CD4-positive, CD25-positive, alpha-beta regulatory T cell (primary cell): ENCODE measurements around the gene SCYGR3. TPM values are rescaled to one million over a fixed set of nuclear protein-coding genes. Genes with fewer than 3 reads are reported as not detected.
A peak's percentile ranks its signal among the peaks of the same experiment; 100 is the strongest.

ENCODE experiments used
- ATAC-seq, 2 donors: fragments of 150-1000 bp; cut with Tn5 transposase; one replicate each; pipeline ENCODE4 v1.10.0; 2021; ENCODE audit warnings: low read depth in 2 of 2, moderate number of reproducible peaks in 2 of 2, moderate library complexity in 1 of 2
- DNase-seq, 3 donors: peaks; one replicate each; pipeline versions ENCODE4 v3.0.0 to v3.0.0-alpha.2; 2012 to 2022; ENCODE audit warnings: mixed read lengths in 1 of 3
- H3K27ac ChIP-seq: one replicate; pipeline ENCODE4 v1.7.0; 2013; ENCODE audit warnings: mild to moderate bottlenecking, low read length; ENCODE audit not compliant: insufficient read depth, poor library complexity, severe bottlenecking
- H3K27me3 ChIP-seq: one replicate; pipeline ENCODE4 v1.7.0; 2013; ENCODE audit warnings: low read length; ENCODE audit not compliant: control insufficient read depth, insufficient read depth
- H3K36me3 ChIP-seq: one replicate; pipeline ENCODE4 v1.7.0; 2013; ENCODE audit warnings: mild to moderate bottlenecking, low read length, moderate library complexity; ENCODE audit not compliant: control insufficient read depth, insufficient read depth
- H3K4me1 ChIP-seq: 2 replicates; pipeline ENCODE4 v1.7.0; 2013; ENCODE audit warnings: mild to moderate bottlenecking, low read length; ENCODE audit not compliant: insufficient read depth, control insufficient read depth, poor library complexity, severe bottlenecking
- H3K4me3 ChIP-seq: one replicate; pipeline ENCODE4 v1.7.0; 2013; ENCODE audit warnings: low read depth, mild to moderate bottlenecking, low read length, moderate library complexity
- H3K9me3 ChIP-seq, 2 experiments: 1 replicate in 1 of 2; 2 replicates in 1 of 2; pipeline ENCODE4 v1.7.0; 2013; ENCODE audit warnings: low read length in 2 of 2, mild to moderate bottlenecking in 1 of 2, moderate library complexity in 1 of 2; ENCODE audit not compliant: control insufficient read depth in 2 of 2
- H3K27ac Mint-ChIP-seq, 3 donors: one replicate each; pipeline ENCODE4 v1.8.0; 2020 to 2022; ENCODE audit warnings: mild to moderate bottlenecking in 3 of 3, mixed read lengths in 3 of 3, moderate library complexity in 2 of 3
- H3K27me3 Mint-ChIP-seq: one replicate; pipeline ENCODE4 v1.8.0; 2022; ENCODE audit warnings: mild to moderate bottlenecking, mixed read lengths
- H3K36me3 Mint-ChIP-seq: one replicate; pipeline ENCODE4 v1.8.0; 2020; ENCODE audit warnings: mixed read lengths
- H3K4me1 Mint-ChIP-seq, 4 donors: one replicate each; pipeline ENCODE4 v1.8.0; 2020 to 2022; ENCODE audit warnings: mixed read lengths in 4 of 4, mild to moderate bottlenecking in 1 of 4
- H3K4me3 Mint-ChIP-seq, 4 donors: one replicate each; pipeline ENCODE4 v1.8.0; 2020 to 2022; ENCODE audit warnings: mild to moderate bottlenecking in 4 of 4, mixed read lengths in 4 of 4, moderate library complexity in 3 of 4
- H3K9me3 Mint-ChIP-seq, 7 donors: one replicate each; pipeline ENCODE4 v1.8.0; 2020 to 2022; ENCODE audit warnings: mixed read lengths in 7 of 7, mild to moderate bottlenecking in 3 of 7, moderate library complexity in 2 of 7
- polyA plus RNA-seq, 4 donors: library from polyadenylated mRNA; unstranded; fragments of 300-500 nt; fragmentation: Illumina TruSeq; gene quantifications; one replicate each; pipeline ENCODE4 v1.2.3, GENCODE V29; 2021
- total RNA-seq: library from RNA; stranded (reverse); gene quantifications from one replicate; pipeline ENCODE4 v1.2.3, GENCODE V29; 2022

The SCYGR3 gene
- total and polyA plus RNA-seq, 5 donors from 2014 or later, result not detected

GRCh38 chr2:227576812-227577211, 37.8 kb downstream of the SCYGR3 start:
- no peak for ATAC-seq
- Mint-ChIP-seq H3K27me3 (peaks cover 24% of the 10 kb centered on the region), H3K9me3 (peaks cover 0 to 2% (median 1%) of the 10 kb centered on the region in 7 donors), H3K27ac (no peak overlapping the region), H3K4me3 (peak overlapping the region in 1 of 4 donors; percentile 59), H3K36me3 (no peaks in the 10 kb centered on the region), H3K4me1 (peaks cover 0 to 2% (median under 1%) of the 10 kb centered on the region in 4 donors)
- DNase-seq, result no peak
- no peaks in the 10 kb centered on the region for H3K4me1 ChIP-seq
- peaks cover 11% of the 10 kb centered on the region for H3K27me3 ChIP-seq
- no peaks in the 10 kb centered on the region for H3K36me3 ChIP-seq
- no peak overlapping the region for H3K27ac ChIP-seq
- peaks cover under 1 to 1% of the 10 kb centered on the region in 2 experiments for H3K9me3 ChIP-seq
- no peak overlapping the region for H3K4me3 ChIP-seq

GRCh38 chr2:227576110-227576509, 38.5 kb downstream of the SCYGR3 start:
- Histone ChIP-seq H3K4me1 (no peaks in the 10 kb centered on the region), H3K9me3 (no peaks in the 10 kb centered on the region), H3K27ac (no peak overlapping the region), H3K4me3 (no peak overlapping the region), H3K27me3 (peaks cover 11% of the 10 kb centered on the region), H3K36me3 (no peaks in the 10 kb centered on the region)
- peaks cover 0 to 2% (median 0%) of the 10 kb centered on the region in 7 donors for H3K9me3 Mint-ChIP-seq
- DNase-seq (no peak), ATAC-seq (no peak)
- no peak overlapping the region for H3K4me3 Mint-ChIP-seq
- H3K27ac Mint-ChIP-seq, result no peak overlapping the region
- H3K27me3 Mint-ChIP-seq, result peaks cover 19% of the 10 kb centered on the region
- peaks cover 0 to 2% (median under 1%) of the 10 kb centered on the region in 4 donors for H3K4me1 Mint-ChIP-seq
- no peaks in the 10 kb centered on the region for H3K36me3 Mint-ChIP-seq

GRCh38 chr2:227570615-227571014, 44.0 kb downstream of the SCYGR3 start:
- H3K9me3 Mint-ChIP-seq, result peaks cover 0 to 2% (median 0%) of the 10 kb centered on the region in 7 donors
- no peak overlapping the region for H3K27ac ChIP-seq
- no peaks in the 10 kb centered on the region for H3K4me1 ChIP-seq
- H3K9me3 ChIP-seq, result no peaks in the 10 kb centered on the region
- H3K4me3 Mint-ChIP-seq, result no peak overlapping the region
- no peaks in the 10 kb centered on the region for H3K36me3 ChIP-seq
- H3K27me3 Mint-ChIP-seq, result no peaks in the 10 kb centered on the region
- no peak overlapping the region for H3K4me3 ChIP-seq
- H3K4me1 Mint-ChIP-seq, result peaks cover 0 to 10% (median 1%) of the 10 kb centered on the region in 4 donors
- no peak overlapping the region for H3K27ac Mint-ChIP-seq
- ATAC-seq (no peak), DNase-seq (no peak)
- no peaks in the 10 kb centered on the region for H3K27me3 ChIP-seq
- no peaks in the 10 kb centered on the region for H3K36me3 Mint-ChIP-seq

- no peaks in the 10 kb centered on the region for H3K36me3 ChIP-seq
- H3K27me3 ChIP-seq, result no peaks in the 10 kb centered on the region
- DNase-seq (no peak), ATAC-seq (no peak)
- H3K4me3 ChIP-seq, result no peak overlapping the region
- no peaks in the 10 kb centered on the region for H3K9me3 ChIP-seq
- Mint-ChIP-seq H3K27me3 (no peaks in the 10 kb centered on the region), H3K36me3 (no peaks in the 10 kb centered on the region), H3K4me1 (peaks cover 0 to 10% (median 4%) of the 10 kb centered on the region in 4 donors), H3K27ac (no peak overlapping the region), H3K4me3 (no peak overlapping the region), H3K9me3 (peaks cover 0 to 2% (median 0%) of the 10 kb centered on the region in 7 donors)
- no peak overlapping the region for H3K27ac ChIP-seq
- no peaks in the 10 kb centered on the region for H3K4me1 ChIP-seq
These were observed 45.8 kb downstream of the SCYGR3 start for GRCh38 chr2:227568852-227569169.

GRCh38 chr2:227566012-227566411, 48.6 kb downstream of the SCYGR3 start:
- Histone ChIP-seq H3K4me3 (no peak overlapping the region), H3K27ac (no peak overlapping the region), H3K9me3 (no peaks in the 10 kb centered on the region), H3K36me3 (no peaks in the 10 kb centered on the region), H3K27me3 (no peaks in the 10 kb centered on the region), H3K4me1 (no peaks in the 10 kb centered on the region)
- Mint-ChIP-seq H3K4me1 (peaks cover 0 to 8% (median 3%) of the 10 kb centered on the region in 4 donors), H3K27ac (peak overlapping the region in 1 of 3 donors; percentile 29), H3K4me3 (no peak overlapping the region), H3K9me3 (no peaks in the 10 kb centered on the region), H3K27me3 (no peaks in the 10 kb centered on the region), H3K36me3 (peaks cover 5% of the 10 kb centered on the region)
- ATAC-seq (no peak), DNase-seq (no peak)

GRCh38 chr2:227565080-227565479, 49.6 kb downstream of the SCYGR3 start:
- Mint-ChIP-seq H3K4me3 (no peak overlapping the region), H3K9me3 (no peaks in the 10 kb centered on the region), H3K4me1 (peaks cover 0 to 8% (median 1%) of the 10 kb centered on the region in 4 donors), H3K27ac (peak overlapping the region in 2 of 3 donors; percentile 5 to 43), H3K27me3 (no peaks in the 10 kb centered on the region), H3K36me3 (peaks cover 5% of the 10 kb centered on the region)
- Histone ChIP-seq H3K4me1 (no peaks in the 10 kb centered on the region), H3K36me3 (no peaks in the 10 kb centered on the region), H3K4me3 (no peak overlapping the region), H3K27ac (no peak overlapping the region), H3K9me3 (no peaks in the 10 kb centered on the region), H3K27me3 (no peaks in the 10 kb centered on the region)
- ATAC-seq (no peak), DNase-seq (no peak)

Other genes starting within 250 kb of the SCYGR3 start
- not detected for gene TM4SF20, start 235.5 kb downstream of the SCYGR3 start, total RNA-seq
- not detected for gene TM4SF20, start 235.5 kb downstream of the SCYGR3 start, polyA plus RNA-seq
- gene SCYGR1, start 226.9 kb downstream of the SCYGR3 start, total RNA-seq, result not detected
- gene SCYGR1, start 226.9 kb downstream of the SCYGR3 start, polyA plus RNA-seq, result not detected
- 64.0 TPM for gene AGFG1, start 142.7 kb downstream of the SCYGR3 start, total RNA-seq
- 10 to 100 TPM; 14.9 to 28.7 (median 20.2) TPM for gene AGFG1, start 142.7 kb downstream of the SCYGR3 start, polyA plus RNA-seq
- gene SCYGR2, start 15.9 kb downstream of the SCYGR3 start, total RNA-seq, result not detected
- gene SCYGR2, start 15.9 kb downstream of the SCYGR3 start, polyA plus RNA-seq, result not detected
- not detected for gene SCYGR4, start 2.7 kb upstream of the SCYGR3 start, total RNA-seq
- not detected for gene SCYGR4, start 2.7 kb upstream of the SCYGR3 start, polyA plus RNA-seq
- not detected for gene SCYGR5, start 52.0 kb upstream of the SCYGR3 start, total RNA-seq
- not detected for gene SCYGR5, start 52.0 kb upstream of the SCYGR3 start, polyA plus RNA-seq
- not detected for gene SLC19A3, start 103.2 kb upstream of the SCYGR3 start, total RNA-seq
- gene SLC19A3, start 103.2 kb upstream of the SCYGR3 start, polyA plus RNA-seq, result not detected
- gene SCYGR6, start 109.9 kb upstream of the SCYGR3 start, total RNA-seq, result not detected
- not detected for gene SCYGR6, start 109.9 kb upstream of the SCYGR3 start, polyA plus RNA-seq
- gene SCYGR7, start 113.5 kb upstream of the SCYGR3 start, total RNA-seq, result not detected
- gene SCYGR7, start 113.5 kb upstream of the SCYGR3 start, polyA plus RNA-seq, result not detected
- gene SCYGR8, start 131.1 kb upstream of the SCYGR3 start, total RNA-seq, result not detected
- gene SCYGR8, start 131.1 kb upstream of the SCYGR3 start, polyA plus RNA-seq, result not detected
- gene CCL20, start 199.0 kb upstream of the SCYGR3 start, total RNA-seq, result 3.7 TPM
- gene CCL20, start 199.0 kb upstream of the SCYGR3 start, polyA plus RNA-seq, result 1 to 10 TPM in 3 of 4 donors, under 1 TPM in 1; 0.94 to 2.3 (median 2.1) TPM